HT1080 (cell line): ENCODE measurements around the gene TET3. TPM values are rescaled to one million over a fixed set of nuclear protein-coding genes. Genes with fewer than 3 reads are reported as not detected.

ENCODE experiments used
- DNase-seq: peaks from one replicate; pipeline ENCODE4 v3.0.0-alpha.2; 2015; ENCODE audit warnings: low read depth
- total RNA-seq: library from RNA; depleted of rRNA; stranded (reverse); fragments of >200 nt; shearing (Covaris generic); gene quantifications from 2 replicates; pipeline ENCODE4 v1.2.3, GENCODE V29; 2014

Gene TET3
- total RNA-seq, 1 experiment from 2014 or later, result 4.4 TPM

- DNase-seq, result no peak
These were observed 2.6 kb downstream of the TET3 start for GRCh38 chr2:73987109-73987947.

- no peak for DNase-seq
These were observed 3.4 kb downstream of the TET3 start for GRCh38 chr2:73987948-73988700.

GRCh38 chr2:73989972-73990371 lies 5.3 kb downstream of the TET3 start:
- DNase-seq, result no peak

GRCh38 chr2:73990531-73990930 lies 5.8 kb downstream of the TET3 start:
- no peak for DNase-seq

- no peak for DNase-seq
These were observed 7.3 kb downstream of the TET3 start for GRCh38 chr2:73992036-73992435.

- peak; percentile 66 for DNase-seq
These were observed 8.7 kb downstream of the TET3 start for GRCh38 chr2:73993376-73993775.

- no peak for DNase-seq
These were observed 9.1 kb downstream of the TET3 start for GRCh38 chr2:73993778-73994177.

GRCh38 chr2:73994178-73994831 lies 9.6 kb downstream of the TET3 start:
- DNase-seq, result no peak

GRCh38 chr2:73995810-73996209 lies 11.1 kb downstream of the TET3 start:
- no peak for DNase-seq

- no peak for DNase-seq
These were observed 13.1 kb downstream of the TET3 start for GRCh38 chr2:73997813-73998212.

GRCh38 chr2:73998451-73998850 lies 13.7 kb downstream of the TET3 start:
- no peak for DNase-seq

GRCh38 chr2:73998933-73999332 lies 14.2 kb downstream of the TET3 start:
- DNase-seq, result no peak

GRCh38 chr2:73999881-74000597 lies 15.3 kb downstream of the TET3 start:
- no peak for DNase-seq

- DNase-seq, result no peak
These were observed 16.0 kb downstream of the TET3 start for GRCh38 chr2:74000666-74001065.

GRCh38 chr2:74001121-74001520 lies 16.4 kb downstream of the TET3 start:
- DNase-seq, result peak; percentile 64

GRCh38 chr2:74001781-74002504 lies 17.2 kb downstream of the TET3 start:
- DNase-seq, result no peak

GRCh38 chr2:74002505-74003421 lies 18.1 kb downstream of the TET3 start:
- DNase-seq, result peak; percentile 75

- peak; percentile 59 for DNase-seq
These were observed 18.9 kb downstream of the TET3 start for GRCh38 chr2:74003494-74004211.
